GM12864 (cell line): ENCODE measurements around the gene GLT8D2.

Experiments used
- DNase-seq: peaks from one replicate; pipeline ENCODE4 v3.0.0-alpha.2; 2011; ENCODE audit warnings: low read depth
- H3K4me3 ChIP-seq: 2 replicates; pipeline ENCODE4 v1.5.1; 2011; ENCODE audit warnings: mild to moderate bottlenecking, low read depth, low read length, control low read depth
- TF ChIP-seq, protein P1 (sequence below): IDR thresholded peaks from 2 replicates; pipeline ENCODE4 v1.5.1; 2011; ENCODE audit warnings: low read depth, mild to moderate bottlenecking, moderate library complexity, low read length, control low read depth, inconsistent platforms; ENCODE audit errors: missing control alignments

The GLT8D2 gene

DNA sequence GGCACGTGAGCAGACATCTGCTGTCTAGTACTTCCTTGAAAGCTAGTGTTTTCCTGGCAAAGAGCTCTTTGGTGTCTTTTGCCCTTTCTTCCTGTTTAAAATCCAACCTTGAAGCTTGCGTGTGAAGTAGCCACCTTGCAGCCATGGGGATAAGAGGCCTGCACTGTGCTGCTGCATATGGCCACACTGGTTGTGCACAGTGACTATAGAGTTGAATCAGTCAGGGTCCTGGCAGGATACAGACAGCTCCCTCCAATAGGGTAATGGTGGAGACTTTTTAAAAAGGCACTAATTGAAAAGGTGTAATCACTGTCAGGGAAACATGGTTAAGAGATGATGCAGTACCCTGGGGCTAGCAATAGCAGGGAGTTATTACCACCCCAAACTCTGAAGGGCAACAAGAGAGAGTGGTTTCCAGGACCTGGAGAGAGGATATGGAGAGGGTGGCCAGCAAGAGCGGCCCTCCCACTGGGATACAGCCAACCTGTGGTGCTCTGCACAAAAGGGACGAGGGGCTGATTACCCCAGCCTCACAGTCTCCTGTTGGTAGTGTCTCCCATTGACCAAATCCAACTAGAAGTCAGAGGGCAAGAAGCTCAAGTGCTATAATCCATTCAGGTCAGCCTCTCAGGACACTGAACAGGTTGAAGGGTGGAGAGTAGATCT is 4.8 kb upstream of the GLT8D2 start:
- no peak for DNase-seq

DNA sequence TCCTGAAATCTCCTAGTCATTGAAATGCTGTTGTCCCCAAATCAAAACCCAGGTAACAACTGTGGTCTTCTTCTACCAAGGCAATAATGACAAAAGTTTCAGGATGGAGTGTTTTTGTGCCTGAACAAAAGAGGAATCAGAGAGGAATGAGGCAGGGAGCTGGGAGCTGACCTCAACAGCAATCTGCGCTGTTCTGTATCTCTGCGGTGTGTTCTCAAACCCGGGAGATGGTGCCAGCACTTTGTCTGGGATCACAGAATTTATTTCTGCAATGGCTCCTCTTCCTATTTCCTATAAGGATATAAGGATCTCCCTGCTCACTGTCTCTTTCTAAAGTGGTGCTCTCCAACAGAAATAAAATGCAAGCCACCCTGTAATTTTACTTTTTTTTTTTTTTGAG is 449 bp upstream of the GLT8D2 start:
- no peak overlapping the region for H3K4me3 ChIP-seq
- TF ChIP-seq, protein P1, sequence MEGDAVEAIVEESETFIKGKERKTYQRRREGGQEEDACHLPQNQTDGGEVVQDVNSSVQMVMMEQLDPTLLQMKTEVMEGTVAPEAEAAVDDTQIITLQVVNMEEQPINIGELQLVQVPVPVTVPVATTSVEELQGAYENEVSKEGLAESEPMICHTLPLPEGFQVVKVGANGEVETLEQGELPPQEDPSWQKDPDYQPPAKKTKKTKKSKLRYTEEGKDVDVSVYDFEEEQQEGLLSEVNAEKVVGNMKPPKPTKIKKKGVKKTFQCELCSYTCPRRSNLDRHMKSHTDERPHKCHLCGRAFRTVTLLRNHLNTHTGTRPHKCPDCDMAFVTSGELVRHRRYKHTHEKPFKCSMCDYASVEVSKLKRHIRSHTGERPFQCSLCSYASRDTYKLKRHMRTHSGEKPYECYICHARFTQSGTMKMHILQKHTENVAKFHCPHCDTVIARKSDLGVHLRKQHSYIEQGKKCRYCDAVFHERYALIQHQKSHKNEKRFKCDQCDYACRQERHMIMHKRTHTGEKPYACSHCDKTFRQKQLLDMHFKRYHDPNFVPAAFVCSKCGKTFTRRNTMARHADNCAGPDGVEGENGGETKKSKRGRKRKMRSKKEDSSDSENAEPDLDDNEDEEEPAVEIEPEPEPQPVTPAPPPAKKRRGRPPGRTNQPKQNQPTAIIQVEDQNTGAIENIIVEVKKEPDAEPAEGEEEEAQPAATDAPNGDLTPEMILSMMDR: no peak
- DNase-seq: no peak

More for the DNA sequence above, 4.8 kb upstream of the GLT8D2 start:
- TF ChIP-seq, protein P1: no peak
- no peak overlapping the region for H3K4me3 ChIP-seq

DNA sequence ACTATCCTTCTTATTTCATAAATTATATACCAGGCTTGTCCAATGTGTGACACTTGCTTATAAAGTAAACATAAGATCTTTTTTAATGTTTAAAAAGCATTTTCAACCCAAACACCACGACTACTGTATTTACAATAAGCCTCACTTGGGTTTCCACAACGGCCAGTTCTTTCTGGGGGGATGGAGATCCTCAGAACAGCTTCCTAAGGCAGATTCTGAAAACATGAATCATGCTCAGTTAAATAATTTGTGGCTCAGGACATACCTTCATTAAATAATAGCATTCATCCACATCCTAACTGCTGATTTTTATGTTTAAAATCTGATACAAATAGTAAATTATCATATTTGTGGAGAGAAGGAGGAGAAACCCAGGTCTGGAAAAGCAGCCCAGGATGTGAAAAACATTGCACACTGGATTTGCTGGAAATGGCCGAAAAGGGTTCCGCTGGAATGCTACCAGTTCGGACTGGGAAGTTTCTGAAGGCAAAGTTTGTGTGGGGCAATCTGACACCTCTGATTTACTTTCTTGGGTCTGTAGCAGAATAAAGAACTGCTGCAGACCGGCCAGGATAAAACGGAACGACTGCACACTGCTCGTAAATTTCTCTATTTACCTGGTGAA is 597 bp downstream of the GLT8D2 start:
- no peak overlapping the region for H3K4me3 ChIP-seq
- no peak for DNase-seq
- TF ChIP-seq, protein P1: no peak

DNA sequence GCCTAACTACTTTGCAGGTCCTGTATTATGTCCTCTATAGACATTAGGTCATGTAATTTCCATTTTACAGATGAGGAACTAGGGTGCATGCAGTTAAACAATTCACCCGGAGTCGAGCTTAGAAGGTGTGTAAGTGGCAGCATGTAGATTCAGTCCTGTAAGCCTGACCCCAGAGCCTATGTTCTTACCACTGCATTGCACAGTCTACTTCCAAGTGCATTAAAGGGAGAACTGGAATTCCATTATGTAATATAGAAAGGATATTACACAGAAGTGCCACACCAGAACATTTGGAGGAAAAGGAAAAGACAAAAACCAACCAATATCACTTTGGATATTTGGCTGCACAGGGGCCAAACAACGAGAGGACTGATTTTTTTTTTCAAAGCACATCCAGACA is 1.2 kb downstream of the GLT8D2 start:
- no peak for DNase-seq
- TF ChIP-seq, protein P1: no peak
- no peak overlapping the region for H3K4me3 ChIP-seq

DNA sequence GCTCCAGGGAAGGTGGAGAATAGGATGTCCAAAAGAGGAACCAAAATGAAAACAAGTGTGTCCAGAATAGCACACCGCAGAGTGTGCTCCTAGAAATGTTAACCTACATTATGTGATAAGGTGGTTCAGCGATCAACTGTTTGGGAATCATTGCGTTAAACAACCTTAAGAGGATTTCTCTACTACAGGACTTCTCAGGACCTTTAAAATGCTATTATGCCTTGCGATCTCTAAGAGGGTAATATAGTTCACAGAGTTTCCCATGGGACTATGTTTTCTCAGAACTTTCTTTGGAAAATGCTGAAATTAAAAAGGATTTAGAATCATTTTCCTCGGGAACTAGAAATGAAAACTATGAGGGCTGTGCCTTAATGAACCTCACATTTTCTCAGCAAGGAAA is 1.8 kb downstream of the GLT8D2 start:
- TF ChIP-seq, protein P1: no peak
- no peak for DNase-seq
- no peak overlapping the region for H3K4me3 ChIP-seq

DNA sequence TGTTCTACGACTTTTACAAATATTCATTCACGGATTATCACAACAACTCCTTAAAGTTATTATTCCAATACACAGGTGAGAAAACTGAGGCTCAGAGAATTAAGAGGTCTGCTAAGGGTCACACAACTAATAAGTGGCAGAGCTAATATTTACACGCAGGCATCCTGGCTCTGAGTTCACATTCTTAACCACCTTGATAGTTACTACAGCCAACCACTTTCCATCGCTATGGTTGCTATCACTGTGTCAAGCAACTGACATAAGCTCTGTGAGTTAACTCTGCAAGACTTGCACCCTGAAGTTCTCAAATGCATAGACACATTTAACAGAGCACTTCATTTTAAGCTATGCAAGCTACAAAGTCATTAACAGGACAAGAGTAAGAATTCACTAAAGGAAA is 3.7 kb downstream of the GLT8D2 start:
- DNase-seq: no peak
- H3K4me3 ChIP-seq: no peak overlapping the region
- TF ChIP-seq, protein P1: no peak

DNA sequence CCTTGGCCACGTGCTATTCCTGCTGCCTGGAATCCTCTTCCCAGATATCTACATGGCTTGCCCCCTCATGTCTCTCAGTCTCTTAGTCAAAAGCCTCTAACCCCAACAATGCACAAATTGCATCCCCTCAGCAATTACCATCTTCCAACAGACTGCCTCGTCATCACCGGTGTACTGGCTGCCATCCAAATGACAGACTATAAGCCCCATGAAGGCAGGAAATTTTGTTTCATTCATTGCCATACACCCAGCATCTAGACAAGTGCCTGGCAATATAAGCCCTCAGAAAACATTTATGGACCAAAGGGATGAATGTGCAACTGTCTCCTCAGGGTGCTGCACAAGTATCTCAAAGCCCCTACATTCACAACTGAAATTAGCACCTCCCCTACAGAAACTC is 5.8 kb downstream of the GLT8D2 start:
- DNase-seq: no peak
- TF ChIP-seq, protein P1: no peak
- no peak overlapping the region for H3K4me3 ChIP-seq
